Naive thymus-derived CD8-positive, alpha-beta T cell (primary cell): ENCODE measurements around the gene PAX5. TPM values are rescaled to one million over a fixed set of nuclear protein-coding genes. Genes with fewer than 3 reads are reported as not detected.

Experiments used
- ATAC-seq, 2 donors: fragments of 150-1000 bp; cut with Tn5 transposase in 1 of 2; sonication (Bioruptor Pico), chemical (Tn5 transposase) in 1 of 2; 1 replicate in 1 of 2; 2 replicates in 1 of 2; pipeline ENCODE4 v1.10.0; 2021; ENCODE audit warnings: mild to moderate bottlenecking in 2 of 2, moderate library complexity in 2 of 2
- POLR2A ChIA-PET: fragments of 350-600 bp; sonication (Branson Sonifier 250); formaldehyde crosslinking; loops from one replicate; lab custom pipeline; 2021; ENCODE audit warnings: antibody characterized with exemption; lab: Charles Lee
- DNase-seq, 10 donors: peaks; one replicate each; pipeline versions ENCODE4 v3.0.0 to v3.0.0-alpha.2; 2020 to 2022
- H3K27ac Mint-ChIP-seq, 10 donors: one replicate each; pipeline ENCODE4 v1.8.0; 2020 to 2022; ENCODE audit warnings: mild to moderate bottlenecking in 10 of 10, mixed read lengths in 10 of 10, moderate library complexity in 4 of 10, inconsistent platforms in 1 of 10
- H3K27me3 Mint-ChIP-seq, 5 donors: one replicate each; pipeline ENCODE4 v1.8.0; 2021 to 2022; ENCODE audit warnings: mixed read lengths in 5 of 5
- H3K36me3 Mint-ChIP-seq, 3 donors: one replicate each; pipeline ENCODE4 v1.8.0; 2020 to 2022; ENCODE audit warnings: mixed read lengths in 3 of 3, mild to moderate bottlenecking in 2 of 3, inconsistent platforms in 1 of 3
- H3K4me1 Mint-ChIP-seq, 4 donors: one replicate each; pipeline ENCODE4 v1.8.0; 2021 to 2022; ENCODE audit warnings: mixed read lengths in 4 of 4
- H3K4me3 Mint-ChIP-seq, 10 donors: one replicate each; pipeline ENCODE4 v1.8.0; 2020 to 2022; ENCODE audit warnings: mild to moderate bottlenecking in 10 of 10, mixed read lengths in 10 of 10, moderate library complexity in 6 of 10, inconsistent platforms in 1 of 10
- H3K9me3 Mint-ChIP-seq, 9 donors: one replicate each; pipeline ENCODE4 v1.8.0; 2020 to 2022; ENCODE audit warnings: mixed read lengths in 9 of 9, mild to moderate bottlenecking in 3 of 9, inconsistent platforms in 1 of 9, moderate library complexity in 1 of 9
- polyA plus RNA-seq, 3 donors: library from polyadenylated mRNA; unstranded; fragments of 300-500 nt; fragmentation: Illumina TruSeq; gene quantifications; one replicate each; pipeline ENCODE4 v1.2.3, GENCODE V29; 2021
- total RNA-seq, 8 experiments: library from RNA in 2 of 8; stranded (reverse) in 2 of 8; gene quantifications; one replicate each; pipeline ENCODE4 v1.2.3 and lab custom pipeline; 2021 to 2026

PAX5 gene
- total and polyA plus RNA-seq, 5 experiments from 2014 or later: 0.12 to 8.7 (median 8.5) TPM; not detected in 2

GRCh38 chr9:37010180-37010579, 23.9 kb downstream of the PAX5 start:
- H3K27me3 Mint-ChIP-seq: peaks cover 10 to 67% (median 43%) of the 10 kb centered on the region in 5 donors
- no peak for DNase-seq
- no peaks in the 10 kb centered on the region for H3K9me3 Mint-ChIP-seq
- H3K4me1 Mint-ChIP-seq: peaks cover 0 to 51% (median 0%) of the 10 kb centered on the region in 4 donors
- peak overlapping the region in 1 of 10 donors; percentile 49 for H3K27ac Mint-ChIP-seq
- no peak for ATAC-seq
- POLR2A ChIA-PET: interaction anchor here (0.6 to 0.9 kb wide), 3 partner anchors 111 to 848 kb away, joined by 3 to 4 read pairs (median 4); no protein-coding TSS in a partner anchor
- H3K4me3 Mint-ChIP-seq: no peak overlapping the region
- no peaks in the 10 kb centered on the region for H3K36me3 Mint-ChIP-seq

DNA sequence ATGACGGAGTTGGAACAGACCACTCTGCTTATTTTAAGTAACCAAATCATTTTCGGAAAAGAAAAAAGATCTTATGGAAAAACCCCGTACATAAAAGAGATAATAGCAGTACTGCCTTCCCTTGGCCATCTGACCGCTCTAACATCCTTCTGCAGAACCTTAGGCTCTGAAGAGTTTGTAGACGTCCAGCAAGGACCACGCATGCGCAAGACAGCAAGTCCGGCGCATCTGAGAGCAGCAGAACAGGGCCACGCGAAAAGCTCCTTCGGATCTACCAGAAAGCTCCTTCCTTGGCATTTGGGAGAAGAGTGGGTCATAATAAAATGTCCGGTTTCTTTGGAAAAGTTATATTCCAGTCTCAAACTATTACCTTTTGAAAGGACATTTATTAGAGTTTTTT, 26.8 kb downstream of the PAX5 start:
- H3K36me3 Mint-ChIP-seq: no peaks in the 10 kb centered on the region
- no peak for ATAC-seq
- no peak for DNase-seq
- H3K4me1 Mint-ChIP-seq: peaks cover 3 to 61% (median 4%) of the 10 kb centered on the region in 4 donors
- peaks cover 13 to 72% (median 44%) of the 10 kb centered on the region in 5 donors for H3K27me3 Mint-ChIP-seq
- no peaks in the 10 kb centered on the region for H3K9me3 Mint-ChIP-seq
- H3K4me3 Mint-ChIP-seq: no peak overlapping the region
- POLR2A ChIA-PET: no interaction called here
- no peak overlapping the region for H3K27ac Mint-ChIP-seq

- DNase-seq: no peak
- POLR2A ChIA-PET: no interaction called here
- Mint-ChIP-seq H3K4me3 (peak overlapping the region in 2 of 10 donors; percentile 7 to 50), H3K4me1 (peaks cover 3 to 57% (median 6%) of the 10 kb centered on the region in 4 donors), H3K27me3 (peaks cover 15 to 78% (median 51%) of the 10 kb centered on the region in 5 donors), H3K9me3 (no peaks in the 10 kb centered on the region), H3K36me3 (no peaks in the 10 kb centered on the region), H3K27ac (peak overlapping the region in 1 of 10 donors; percentile 11)
- no peak for ATAC-seq
Measured at GRCh38 chr9:37005517-37006140, 28.4 kb downstream of the PAX5 start.

DNA sequence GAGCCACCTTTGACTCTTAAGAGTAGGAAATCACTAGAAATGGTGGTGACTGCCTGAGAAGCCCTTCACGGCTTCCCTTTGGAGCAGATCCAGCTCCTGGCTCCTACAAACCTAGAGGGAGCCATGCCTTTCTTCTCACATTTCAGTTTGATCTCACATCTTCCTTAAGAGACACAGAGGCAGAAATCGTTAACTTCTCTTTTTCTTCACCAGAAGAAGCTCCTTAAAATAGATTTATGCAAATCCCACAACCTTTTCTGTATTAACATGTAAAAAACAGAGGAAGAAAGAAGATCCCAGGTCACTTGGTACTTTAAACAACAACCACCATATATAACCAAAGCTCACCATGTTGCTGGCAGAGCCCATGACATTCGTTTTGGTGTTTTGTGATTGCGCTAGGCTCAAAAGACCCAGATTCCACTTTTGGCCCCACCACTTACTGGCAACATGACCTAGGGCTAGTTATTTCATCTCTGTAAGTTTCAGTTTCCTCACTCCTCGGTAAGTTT, 29.6 kb downstream of the PAX5 start:
- Mint-ChIP-seq H3K4me1 (peaks cover 3 to 56% (median 6%) of the 10 kb centered on the region in 4 donors), H3K4me3 (peak overlapping the region in 1 of 10 donors; percentile 50), H3K27me3 (peaks cover 15 to 89% (median 57%) of the 10 kb centered on the region in 5 donors), H3K27ac (peak overlapping the region in 1 of 10 donors; percentile 26), H3K9me3 (no peaks in the 10 kb centered on the region), H3K36me3 (no peaks in the 10 kb centered on the region)
- DNase-seq: no peak
- ATAC-seq: no peak
- POLR2A ChIA-PET: interaction anchor here (0.6 kb wide), 1 partner anchor 30 kb away, joined by 9 read pairs; the partner anchor contains the start of gene PAX5

DNA sequence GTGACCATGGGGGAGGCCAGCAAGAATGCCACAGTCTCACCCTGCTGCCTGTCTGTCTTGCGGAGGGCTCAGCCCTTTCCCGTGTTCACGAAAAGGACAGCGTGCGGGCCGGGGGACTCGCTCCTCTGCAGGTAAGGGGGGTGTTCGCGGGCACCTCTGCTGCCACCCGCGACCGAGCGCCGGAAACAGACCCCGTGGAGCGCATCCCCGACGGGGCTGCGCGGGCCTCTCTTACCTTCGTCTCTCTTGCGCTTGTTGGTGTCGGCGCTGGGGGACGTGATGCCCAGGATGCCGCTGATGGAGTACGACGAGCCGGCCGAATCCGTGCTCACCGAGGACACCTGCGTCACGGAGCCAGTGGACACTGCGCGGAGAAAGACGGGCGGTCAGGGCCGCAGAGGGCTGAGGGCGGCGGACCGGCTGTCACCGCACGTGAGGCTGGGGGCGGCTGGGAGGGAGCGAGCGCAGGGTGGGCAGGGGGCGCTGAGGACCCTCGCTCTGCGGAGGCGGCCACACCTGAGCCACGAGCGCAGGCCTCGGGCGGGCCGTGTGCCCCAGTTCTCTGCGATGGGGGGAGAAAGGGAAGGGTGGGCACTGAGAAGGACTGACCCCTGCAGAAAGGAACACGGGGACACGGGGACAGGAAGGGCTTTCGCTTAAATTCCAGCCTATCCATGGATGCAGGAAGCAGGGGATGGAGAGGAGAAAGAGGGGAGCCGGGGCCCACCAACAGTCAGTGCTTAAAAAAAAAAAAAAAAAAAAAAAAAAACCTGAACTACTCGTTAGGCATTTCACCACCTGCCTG, 31.5 kb downstream of the PAX5 start:
- ATAC-seq (peak; percentile 40 to 60), DNase-seq (no peak)
- peaks cover 3 to 67% (median 6%) of the 10 kb centered on the region in 4 donors for H3K4me1 Mint-ChIP-seq
- H3K27ac Mint-ChIP-seq: peak overlapping the region in 2 of 10 donors; percentile 56 to 75
- H3K9me3 Mint-ChIP-seq: no peaks in the 10 kb centered on the region
- H3K36me3 Mint-ChIP-seq: no peaks in the 10 kb centered on the region
- peaks cover 15 to 82% (median 51%) of the 10 kb centered on the region in 5 donors for H3K27me3 Mint-ChIP-seq
- H3K4me3 Mint-ChIP-seq: peak overlapping the region in 6 of 10 donors; percentile 25 to 69 (median 44)
- POLR2A ChIA-PET: no interaction called here

GRCh38 chr9:37002036-37002412, 32.0 kb downstream of the PAX5 start:
- no peak for DNase-seq
- POLR2A ChIA-PET: no interaction called here
- Mint-ChIP-seq H3K9me3 (no peaks in the 10 kb centered on the region), H3K27ac (peak overlapping the region in 2 of 10 donors; percentile 56 to 75), H3K36me3 (no peaks in the 10 kb centered on the region), H3K4me3 (peak overlapping the region in 5 of 10 donors; percentile 22 to 65 (median 53)), H3K4me1 (peaks cover 3 to 66% (median 6%) of the 10 kb centered on the region in 4 donors), H3K27me3 (peaks cover 10 to 77% (median 46%) of the 10 kb centered on the region in 5 donors)
- ATAC-seq: no peak

- Mint-ChIP-seq H3K4me3 (peak overlapping the region in 2 of 10 donors; percentile 18 to 38), H3K4me1 (peaks cover 3 to 67% (median 6%) of the 10 kb centered on the region in 4 donors), H3K36me3 (no peaks in the 10 kb centered on the region), H3K27ac (peak overlapping the region in 1 of 10 donors; percentile 56), H3K27me3 (peaks cover 10 to 71% (median 40%) of the 10 kb centered on the region in 5 donors), H3K9me3 (no peaks in the 10 kb centered on the region)
- ATAC-seq (no peak), DNase-seq (no peak)
- POLR2A ChIA-PET: no interaction called here
Measured at GRCh38 chr9:37001459-37001858, 32.6 kb downstream of the PAX5 start.

DNA sequence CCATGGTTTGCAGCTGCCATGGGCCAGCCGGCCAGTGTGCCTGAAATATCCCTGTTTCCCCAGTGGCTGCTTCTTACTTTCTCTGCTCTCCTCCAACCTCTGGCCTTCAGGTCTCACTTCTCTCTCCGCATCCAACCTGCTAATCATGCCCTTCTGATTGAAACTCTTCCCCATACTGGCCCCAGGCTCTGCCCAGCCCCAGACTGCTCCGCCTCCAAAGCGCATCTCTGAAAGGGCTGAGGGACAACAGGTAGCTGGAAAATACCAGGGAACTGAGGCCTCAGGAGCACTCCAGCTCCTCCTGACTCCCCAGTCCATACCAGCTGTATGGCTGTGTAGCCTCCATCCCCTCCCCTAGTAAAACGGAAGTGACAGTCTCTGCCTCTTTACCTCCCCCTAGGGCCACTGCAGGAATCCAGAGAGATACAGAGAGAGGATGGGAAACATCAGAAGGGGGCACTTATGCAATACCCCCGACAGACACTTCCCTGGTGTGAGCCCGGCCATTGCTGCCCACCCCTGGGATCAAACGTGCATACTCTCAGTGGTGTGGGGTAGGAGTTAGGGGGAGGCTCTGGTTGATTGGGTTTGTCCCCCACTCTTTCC, 34.2 kb downstream of the PAX5 start:
- peak overlapping the region in 1 of 10 donors; percentile 50 for H3K4me3 Mint-ChIP-seq
- peaks cover 6 to 69% (median 12%) of the 10 kb centered on the region in 4 donors for H3K4me1 Mint-ChIP-seq
- H3K27me3 Mint-ChIP-seq: peaks cover 4 to 62% (median 37%) of the 10 kb centered on the region in 5 donors
- H3K36me3 Mint-ChIP-seq: no peaks in the 10 kb centered on the region
- POLR2A ChIA-PET: no interaction called here
- peak overlapping the region in 2 of 10 donors; percentile 41 to 42 for H3K27ac Mint-ChIP-seq
- ATAC-seq (no peak), DNase-seq (no peak)
- H3K9me3 Mint-ChIP-seq: no peaks in the 10 kb centered on the region

GRCh38 chr9:36997414-36997813, 36.7 kb downstream of the PAX5 start:
- ATAC-seq: no peak
- no peak for DNase-seq
- peaks cover 5 to 78% (median 8%) of the 10 kb centered on the region in 4 donors for H3K4me1 Mint-ChIP-seq
- peak overlapping the region in 1 of 10 donors; percentile 86 for H3K27ac Mint-ChIP-seq
- no peaks in the 10 kb centered on the region for H3K36me3 Mint-ChIP-seq
- H3K27me3 Mint-ChIP-seq: peaks cover 10 to 64% (median 38%) of the 10 kb centered on the region in 5 donors
- peaks cover 0 to 3% (median 0%) of the 10 kb centered on the region in 9 donors for H3K9me3 Mint-ChIP-seq
- no peak overlapping the region for H3K4me3 Mint-ChIP-seq
- POLR2A ChIA-PET: no interaction called here

- POLR2A ChIA-PET: interaction anchor here (1.1 kb wide), 1 partner anchor 41 kb away, joined by 3 read pairs; no protein-coding TSS in a partner anchor
Measured at GRCh38 chr9:36996706-36997086, 37.4 kb downstream of the PAX5 start.

DNA sequence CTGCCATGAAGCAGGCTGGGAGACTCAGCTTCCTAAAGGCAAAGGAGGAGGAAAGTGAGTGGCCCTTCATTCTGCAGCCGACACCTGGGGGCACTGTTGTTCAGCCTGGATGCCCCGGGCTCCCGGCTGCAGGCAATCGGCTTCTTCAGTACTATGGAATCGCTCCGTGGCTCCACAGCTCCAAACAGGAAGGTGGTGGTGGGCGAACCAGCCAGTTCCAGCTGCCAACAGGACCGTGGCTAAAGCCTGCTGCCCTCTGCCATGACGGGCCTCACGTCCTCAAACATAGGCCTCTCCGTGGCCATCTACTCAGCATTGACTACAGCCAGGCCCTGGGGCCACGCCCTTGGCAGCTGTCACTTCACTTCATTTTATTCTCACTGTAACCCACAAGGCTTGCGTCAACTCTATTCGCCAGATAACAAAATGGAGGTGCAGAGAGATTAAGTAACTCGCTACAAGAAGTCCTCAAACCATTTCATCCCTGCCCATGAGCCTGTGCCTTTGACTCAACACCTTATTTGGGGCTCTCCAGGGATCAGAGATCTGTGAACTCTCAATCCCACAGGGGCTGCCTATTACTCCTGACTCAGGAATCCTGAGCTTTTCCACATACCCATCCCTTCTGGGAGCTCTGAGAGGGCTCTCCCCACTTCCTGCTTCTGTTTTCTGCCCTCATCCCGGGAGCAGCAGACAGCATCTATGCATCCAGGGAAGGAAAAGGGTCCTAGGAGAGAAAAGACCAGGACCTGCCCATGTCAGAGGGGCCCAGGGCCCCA, 38.0 kb downstream of the PAX5 start:
- peak overlapping the region in 2 of 10 donors; percentile 70 to 86 for H3K27ac Mint-ChIP-seq
- H3K9me3 Mint-ChIP-seq: peaks cover 0 to 14% (median 8%) of the 10 kb centered on the region in 9 donors
- ATAC-seq: peak; percentile 61 to 76
- H3K4me1 Mint-ChIP-seq: peaks cover 3 to 80% (median 6%) of the 10 kb centered on the region in 4 donors
- DNase-seq: peak; percentile 33 to 72 (median 46)
- peak overlapping the region in 9 of 10 donors; percentile 22 to 73 (median 55) for H3K4me3 Mint-ChIP-seq
- POLR2A ChIA-PET: interaction anchor here (1.1 kb wide), 1 partner anchor 41 kb away, joined by 3 read pairs; no protein-coding TSS in a partner anchor
- peaks cover 10 to 64% (median 41%) of the 10 kb centered on the region in 5 donors for H3K27me3 Mint-ChIP-seq
- peaks cover 3 to 7% (median 6%) of the 10 kb centered on the region in 3 donors for H3K36me3 Mint-ChIP-seq

More at GRCh38 chr9:36996706-36997086, 37.4 kb downstream of the PAX5 start:
- DNase-seq (no peak), ATAC-seq (no peak)
- Mint-ChIP-seq H3K4me1 (peaks cover 3 to 80% (median 6%) of the 10 kb centered on the region in 4 donors), H3K36me3 (peaks cover 1 to 2% (median 1%) of the 10 kb centered on the region in 3 donors), H3K27ac (peak overlapping the region in 2 of 10 donors; percentile 1 to 86), H3K4me3 (peak overlapping the region in 1 of 10 donors; percentile 63), H3K9me3 (peaks cover 0 to 9% (median 4%) of the 10 kb centered on the region in 9 donors), H3K27me3 (peaks cover 11 to 64% (median 39%) of the 10 kb centered on the region in 5 donors)
